HCT116 (cell line): ENCODE results near the gene GTPBP2. TPM values are rescaled to one million over a fixed set of nuclear protein-coding genes. Genes with fewer than 3 reads are reported as not detected.
"Not testable (repeated sequence)": the region's sequence is repeated elsewhere in the genome, so short reads cannot be mapped to it uniquely, and the experiment has no call there.

Source experiments
- ATAC-seq: fragments of 200-7000 bp; cut with Tn5 transposase; 2 replicates; pipeline ENCODE4 v1.9.1; 2020; ENCODE audit warnings: mild to moderate bottlenecking, moderate library complexity
- BruUV-seq: library from RNA; stranded (reverse); fragments of 400-500 nt; replicated peaks from 2 replicates; lab custom pipeline; 2021; lab: Mats Ljungman, UMichigan
- CTCF ChIA-PET: fragments of 300-600 bp; sonication (Branson Sonifier 250); formaldehyde crosslinking; loops from one replicate; lab custom pipeline; 2021; ENCODE audit warnings: antibody characterized with exemption; lab: Charles Lee
- POLR2A ChIA-PET: fragments of 300-600, 350-600 bp; sonication (Branson Sonifier 250); formaldehyde crosslinking; loops from one replicate; lab custom pipeline; 2021; ENCODE audit warnings: antibody characterized with exemption; lab: Charles Lee
- RAD21 ChIA-PET, 2 experiments: fragments of 300-600 bp; sonication (Branson Sonifier 250); formaldehyde crosslinking; loops; one replicate each; lab custom pipeline; 2023; ENCODE audit warnings: low total read pairs in 2 of 2; ENCODE audit not compliant: uncharacterized antibody in 2 of 2, unreplicated experiment in 2 of 2, low non-redundant PET in 1 of 2; lab: Charles Lee
- DNase-seq: peaks from one replicate; pipeline ENCODE4 v3.0.0-alpha.2; 2010; ENCODE audit warnings: low read depth, low spot score
- H2AFZ ChIP-seq: fragments of 200-600 bp; shearing (Covaris generic), sonication (generic); 2 replicates; pipeline ENCODE4 v1.6.1; 2017; ENCODE audit warnings: low read depth, mixed run types, mixed read lengths, antibody characterized with exemption, low read length; ENCODE audit not compliant: poor library complexity, severe bottlenecking
- H3K27ac ChIP-seq: 2 replicates; pipeline ENCODE4 v1.5.1; 2012; ENCODE audit warnings: low read depth, low read length
- H3K27me3 ChIP-seq: fragments of 200-600 bp; sonication (generic); 2 replicates; pipeline ENCODE4 v1.6.1; 2016; ENCODE audit warnings: mixed run types, low read length, mixed read lengths; ENCODE audit not compliant: insufficient read depth
- H3K36me3 ChIP-seq, 2 experiments: fragments of 200-500 bp in 1 of 2; fragments of 200-600 bp in 1 of 2; sonication (Bioruptor generic) in 1 of 2; sonication (generic) in 1 of 2; 2 replicates each; pipeline versions ENCODE4 v1.5.1 to v1.6.1; 2014 to 2016; ENCODE audit warnings: low read length in 2 of 2, inconsistent platforms in 1 of 2, mixed read lengths in 1 of 2, mixed run types in 1 of 2; ENCODE audit not compliant: insufficient read depth in 2 of 2, control insufficient read depth in 1 of 2
- H3K4me1 ChIP-seq, 2 experiments: fragments of 200-600 bp in 1 of 2; sonication (generic) in 1 of 2; 2 replicates each; pipeline versions ENCODE4 v1.5.1 to v1.6.1; 2012 to 2017; ENCODE audit warnings: low read length in 2 of 2, inconsistent platforms in 1 of 2, mild to moderate bottlenecking in 1 of 2, mixed read lengths in 1 of 2, mixed run types in 1 of 2, moderate library complexity in 1 of 2; ENCODE audit not compliant: insufficient read depth in 2 of 2, control insufficient read depth in 1 of 2
- H3K4me2 ChIP-seq: fragments of 200-600 bp; sonication (generic); 2 replicates; pipeline ENCODE4 v1.6.1; 2017; ENCODE audit warnings: mixed run types, low read length, mixed read lengths
- H3K4me3 ChIP-seq, 2 experiments: fragments of 200-600 bp in 1 of 2; sonication (generic) in 1 of 2; replicated peaks in 1 of 2; 2 replicates each; pipeline ENCODE4 v1.5.1; 2011 to 2016; ENCODE audit warnings: low read length in 2 of 2, control low read depth in 1 of 2, low read depth in 1 of 2, mild to moderate bottlenecking in 1 of 2, mixed read lengths in 1 of 2, mixed run types in 1 of 2
- H3K79me2 ChIP-seq: fragments of 200-600 bp; sonication (generic); 2 replicates; pipeline ENCODE4 v1.6.1; 2017; ENCODE audit warnings: mild to moderate bottlenecking, mixed run types, low read length, moderate library complexity, mixed read lengths; ENCODE audit not compliant: insufficient read depth
- H3K9ac ChIP-seq: fragments of 200-600 bp; sonication (generic); 2 replicates; pipeline ENCODE4 v1.6.1; 2016; ENCODE audit warnings: low read length, mixed read lengths
- H3K9me2 ChIP-seq: fragments of 200-600 bp; sonication (generic), shearing (Covaris generic); 2 replicates; pipeline ENCODE4 v1.6.1; 2017; ENCODE audit warnings: mixed run types, mild to moderate bottlenecking, moderate library complexity; ENCODE audit not compliant: insufficient read depth
- H3K9me3 ChIP-seq, 2 experiments: fragments of 200-500 bp in 1 of 2; fragments of 200-600 bp in 1 of 2; sonication (Bioruptor generic) in 1 of 2; sonication (generic) in 1 of 2; 2 replicates each; pipeline ENCODE4 v1.6.1; 2014 to 2017; ENCODE audit warnings: low read length in 2 of 2, mixed read lengths in 2 of 2, inconsistent platforms in 1 of 2, low read depth in 1 of 2, mild to moderate bottlenecking in 1 of 2, mixed run types in 1 of 2, moderate library complexity in 1 of 2; ENCODE audit not compliant: control insufficient read depth in 1 of 2, insufficient read depth in 1 of 2
- H4K20me1 ChIP-seq: fragments of 200-600 bp; sonication (generic), shearing (Covaris generic); 2 replicates; pipeline ENCODE4 v1.6.1; 2017; ENCODE audit warnings: mixed run types, mild to moderate bottlenecking, moderate library complexity; ENCODE audit not compliant: insufficient read depth
- CTCF ChIP-seq, 3 experiments: fragments of 200-600 bp in 1 of 3; sonication (generic) in 1 of 3; IDR thresholded peaks in 2 of 3; conservative IDR thresholded peaks in 1 of 3; 2 replicates each; pipeline ENCODE4 v1.5.1; 2012 to 2017; ENCODE audit warnings: low read depth in 2 of 3, low read length in 2 of 3, antibody characterized with exemption in 1 of 3, borderline replicate concordance in 1 of 3, control low read depth in 1 of 3, mild to moderate bottlenecking in 1 of 3, mixed read lengths in 1 of 3, mixed run types in 1 of 3, moderate library complexity in 1 of 3; ENCODE audit not compliant: insufficient read depth in 1 of 3
- ELF1 ChIP-seq: IDR thresholded peaks from 2 replicates; pipeline ENCODE4 v1.6.1; 2012; ENCODE audit warnings: low read depth, borderline replicate concordance
- POLR2AphosphoS5 ChIP-seq: IDR thresholded peaks from 2 replicates; pipeline ENCODE4 v1.6.1; 2011; ENCODE audit warnings: mild to moderate bottlenecking, low read depth, low read length, moderate library complexity
- RAD21 ChIP-seq: IDR thresholded peaks from 2 replicates; pipeline ENCODE4 v1.6.1; 2012; ENCODE audit warnings: low read depth, mild to moderate bottlenecking
- TCF7L2 ChIP-seq: IDR thresholded peaks from 2 replicates; pipeline ENCODE4 v1.7.0; 2011; ENCODE audit warnings: borderline replicate concordance, inconsistent platforms; ENCODE audit not compliant: insufficient read depth, insufficient read length; ENCODE audit errors: extremely low read depth
- ZFX ChIP-seq: fragments of 450-650 bp; IDR thresholded peaks from 2 replicates; pipeline ENCODE4 v1.6.1; 2017
- intact Hi-C: fragments of 100-400 bp; cut with micrococcal nuclease; formaldehyde crosslinking; loops from 2 replicates; pipeline ENCODE4 v1.10.0; 2022
- total RNA-seq: library from RNA; stranded (reverse); gene quantifications from one replicate; pipeline ENCODE4 v1.2.1, GENCODE V29; 2021; ENCODE audit not compliant: unreplicated experiment

The GTPBP2 gene
- total RNA-seq, 1 experiment from 2014 or later: 98.0 TPM

GRCh38 chr6:43657221-43657802 lies 28.2 kb upstream of the GTPBP2 start:
- ATAC-seq: no peak
- ChIA-PET CTCF (interaction anchor here (3.3 kb wide), 1 partner anchor 10 kb away, joined by 11 read pairs; no protein-coding TSS in a partner anchor), POLR2A (interaction anchor here (0.7 kb wide), 1 partner anchor 908 kb away, joined by 5 read pairs; no protein-coding TSS in a partner anchor), RAD21 (no interaction called here)
- Histone ChIP-seq H3K27me3 (no peaks in the 10 kb centered on the region), H2AFZ (no peak overlapping the region), H3K9me2 (no peaks in the 10 kb centered on the region), H3K27ac (no peak overlapping the region), H3K4me1 (no peaks in the 10 kb centered on the region), H3K4me3 (no peak overlapping the region), H3K36me3 (no peaks in the 10 kb centered on the region), H3K9ac (no peak overlapping the region), H3K4me2 (no peak overlapping the region), H3K79me2 (no peaks in the 10 kb centered on the region), H4K20me1 (no peaks in the 10 kb centered on the region), H3K9me3 (peaks cover 0 to 5% of the 10 kb centered on the region in 2 experiments; a peak in 1 of 4 replicates)
- BruUV-seq: no TSS peak
- intact Hi-C loops: no loop called here
- TF ChIP-seq POLR2AphosphoS5 (no peak), RAD21 (no peak), TCF7L2 (no peak), ZFX (no peak), CTCF (IDR thresholded peaks at IDR 0.05 in 2 of 3, conservative IDR thresholded peaks at IDR 0.05 in 1 of 3; ENCODE audit: borderline replicate concordance in 1 of 3, insufficient read depth in 1 of 3, low read depth in 2 of 3, low read length in 2 of 3) (0 out of 6 replicates have a peak, but pooled peaks of 1 of the 3 experiments have one; percentile 9), ELF1 (no peak)
- DNase-seq: no peak

GRCh38 chr6:43652822-43653221 lies 23.8 kb upstream of the GTPBP2 start:
- H3K9ac ChIP-seq, H3K36me3 ChIP-seq, H4K20me1 ChIP-seq, H3K4me3 ChIP-seq, H3K27ac ChIP-seq, intact Hi-C loops, BruUV-seq, H3K27me3 ChIP-seq, H3K9me2 ChIP-seq, CTCF ChIA-PET, POLR2A ChIA-PET, H3K4me1 ChIP-seq, ATAC-seq, H3K9me3 ChIP-seq, H2AFZ ChIP-seq, DNase-seq, H3K79me2 ChIP-seq, H3K4me2 ChIP-seq, RAD21 ChIA-PET: not testable (repeated sequence)
